Endothelial cell of umbilical vein (primary cell): ENCODE measurements around the gene CINP. TPM values are rescaled to one million over a fixed set of nuclear protein-coding genes. Genes with fewer than 3 reads are reported as not detected.

Source experiments
- BruUV-seq: library from RNA; stranded (reverse); fragments of 400-500 nt; replicated peaks from 2 replicates; lab custom pipeline; 2021; lab: Mats Ljungman, UMichigan
- CTCF ChIA-PET: fragments of 300-600, 350-600 bp; sonication (Branson Sonifier 250); formaldehyde crosslinking; loops from one replicate; lab custom pipeline; 2021; ENCODE audit warnings: antibody characterized with exemption, inconsistent platforms; lab: Charles Lee
- POLR2A ChIA-PET: fragments of 300-600, 350-600 bp; sonication (Branson Sonifier 250); formaldehyde crosslinking; loops from one replicate; lab custom pipeline; 2021; ENCODE audit warnings: antibody characterized with exemption, inconsistent platforms; lab: Charles Lee
- DNase-seq: peaks from one replicate; pipeline ENCODE4 v3.0.0-alpha.2; 2011; ENCODE audit warnings: low read depth, low spot score
- FAIRE-seq: peaks from 2 replicates; lab custom pipeline; 2011; peaks lifted over from hg19 to GRCh38; lab: Jason Lieb, UNC
- H2AFZ ChIP-seq: 2 replicates; pipeline ENCODE4 v1.6.0; 2012; ENCODE audit warnings: low read depth, low read length, control low read depth, inconsistent platforms
- H3K27ac ChIP-seq: 2 replicates; pipeline ENCODE4 v1.5.1; 2011; ENCODE audit warnings: low read depth, mild to moderate bottlenecking, control low read depth, low read length, moderate library complexity; ENCODE audit not compliant: insufficient read depth
- H3K27me3 ChIP-seq, 2 experiments: 2 replicates each; pipeline versions ENCODE4 v1.6.0 to v1.6.1; 2011; ENCODE audit warnings: low read length in 2 of 2, mixed read lengths in 1 of 2; ENCODE audit not compliant: control insufficient read depth in 2 of 2, insufficient read depth in 2 of 2
- H3K36me3 ChIP-seq, 2 experiments: 2 replicates in 1 of 2; 3 replicates in 1 of 2; pipeline ENCODE4 v1.5.1; 2011; ENCODE audit warnings: low read length in 2 of 2, mild to moderate bottlenecking in 1 of 2, moderate library complexity in 1 of 2; ENCODE audit not compliant: control insufficient read depth in 2 of 2, insufficient read depth in 2 of 2; ENCODE audit errors: extremely low read depth in 1 of 2
- H3K4me1 ChIP-seq: 3 replicates; pipeline ENCODE4 v1.5.1; 2011; ENCODE audit warnings: mild to moderate bottlenecking, low read length; ENCODE audit not compliant: control insufficient read depth, insufficient read depth; ENCODE audit errors: extremely low read depth
- H3K4me2 ChIP-seq: 2 replicates; pipeline ENCODE4 v1.6.1; 2011; ENCODE audit warnings: low read length, control low read depth, mixed read lengths; ENCODE audit not compliant: insufficient read depth
- H3K4me3 ChIP-seq, 3 experiments: fragments of 200-600 bp in 1 of 3; sonication (generic), shearing (Covaris generic) in 1 of 3; replicated peaks in 1 of 3; 2 replicates each; pipeline ENCODE4 v1.5.1; 2011 to 2016; ENCODE audit warnings: control low read depth in 3 of 3, low read length in 3 of 3, mild to moderate bottlenecking in 2 of 3, inconsistent platforms in 1 of 3, low read depth in 1 of 3, moderate library complexity in 1 of 3; ENCODE audit not compliant: insufficient read depth in 1 of 3
- H3K79me2 ChIP-seq: 2 replicates; pipeline ENCODE4 v1.6.0; 2012; ENCODE audit warnings: low read length, inconsistent platforms; ENCODE audit not compliant: control insufficient read depth, insufficient read depth
- H3K9ac ChIP-seq: replicated peaks from 2 replicates; pipeline ENCODE3; 2011; ENCODE audit warnings: low read length, control low read depth; ENCODE audit not compliant: insufficient read depth; ENCODE audit errors: extremely low read depth
- H3K9me1 ChIP-seq: replicated peaks from 3 replicates; pipeline ENCODE4 v1.6.0; 2011; ENCODE audit warnings: mild to moderate bottlenecking, low read length; ENCODE audit not compliant: control insufficient read depth, insufficient read depth; ENCODE audit errors: extremely low read depth
- H3K9me3 ChIP-seq: replicated peaks from 2 replicates; pipeline ENCODE4 v1.5.1; 2012; ENCODE audit warnings: low read length, inconsistent platforms; ENCODE audit not compliant: control insufficient read depth, insufficient read depth
- H4K20me1 ChIP-seq: replicated peaks from 2 replicates; pipeline ENCODE3; 2011; ENCODE audit warnings: mild to moderate bottlenecking, low read length; ENCODE audit not compliant: control insufficient read depth, insufficient read depth; ENCODE audit errors: extremely low read depth
- CTCF ChIP-seq, 2 donors: IDR thresholded peaks; 1 replicate in 1 of 2; 2 replicates in 1 of 2; pipeline ENCODE4 v1.5.1; 2011; ENCODE audit warnings: low read length in 2 of 2, mild to moderate bottlenecking in 2 of 2, moderate library complexity in 2 of 2, control low read depth in 1 of 2, inconsistent platforms in 1 of 2, low read depth in 1 of 2; ENCODE audit not compliant: insufficient read depth in 1 of 2; ENCODE audit errors: extremely low read depth in 1 of 2
- EZH2 ChIP-seq: IDR thresholded peaks from 2 replicates; pipeline ENCODE4 v1.6.1; 2012; ENCODE audit warnings: borderline replicate concordance, low read depth, mild to moderate bottlenecking, moderate library complexity, low read length, inconsistent platforms; ENCODE audit not compliant: severe bottlenecking
- FOS ChIP-seq: IDR thresholded peaks from 2 replicates; pipeline ENCODE4 v1.6.1; 2011; ENCODE audit warnings: mild to moderate bottlenecking, low read length, moderate library complexity, borderline replicate concordance; ENCODE audit not compliant: insufficient read depth
- GATA2 ChIP-seq: IDR thresholded peaks from 2 replicates; pipeline ENCODE4 v1.7.0; 2011; ENCODE audit warnings: low read depth, mild to moderate bottlenecking, moderate library complexity, mixed read lengths, low read length; ENCODE audit not compliant: insufficient read length, insufficient read depth
- JUN ChIP-seq: IDR thresholded peaks from 2 replicates; pipeline ENCODE4 v1.6.1; 2011; ENCODE audit warnings: borderline replicate concordance, low read depth; ENCODE audit not compliant: insufficient read length, insufficient read depth
- MAX ChIP-seq: IDR thresholded peaks from 2 replicates; pipeline ENCODE4 v1.6.1; 2011; ENCODE audit not compliant: insufficient read depth, insufficient read length
- MYC ChIP-seq: IDR thresholded peaks from one replicate; pipeline ENCODE4 v1.6.1; 2011; ENCODE audit warnings: mild to moderate bottlenecking, low read depth, low read length
- POLR2A ChIP-seq: IDR thresholded peaks from 2 replicates; pipeline ENCODE4 v1.6.1; 2012; ENCODE audit warnings: low read depth, mild to moderate bottlenecking, control low read depth, low read length
- POLR2AphosphoS5 ChIP-seq: IDR thresholded peaks from 2 replicates; pipeline ENCODE4 v1.6.1; 2012; ENCODE audit warnings: low read depth, mild to moderate bottlenecking, control low read depth, low read length, moderate library complexity; ENCODE audit not compliant: insufficient read depth
- dilution Hi-C: fragments of 300-500 bp; cut with MboI; formaldehyde crosslinking; loops from one replicate; pipeline ENCODE4 v1.15.0; 2019; ENCODE audit warnings: low sequenced_read_pairs; ENCODE audit not compliant: extremely low pct_ligation_motif_present
- intact Hi-C: fragments of 100-400 bp; cut with micrococcal nuclease; formaldehyde crosslinking; loops from one replicate; pipeline ENCODE4 v1.10.0; 2022
- polyA plus RNA-seq, 4 experiments: library from polyadenylated mRNA; depleted of rRNA in 3 of 4; stranded (reverse) in 3 of 4; unstranded in 1 of 4; fragments of >200 nt; gene quantifications; 2 replicates each; pipeline versions ENCODE4 v1.2.1 to v1.2.3, GENCODE V29; 2011 to 2012; ENCODE audit warnings: missing spikeins in 1 of 4
- total RNA-seq: library from RNA; stranded (reverse); gene quantifications from 2 replicates; pipeline ENCODE4 v1.2.3, GENCODE V29; 2021

CINP gene
- total and polyA plus RNA-seq, 2 donors (not counting 3 experiments of a cell fraction or from before 2014, with no cell fraction given), result 44.0 to 79.1 TPM

- no peak for TF ChIP-seq GATA2
- DNase-seq (no peak), FAIRE-seq (no peak)
- Histone ChIP-seq H3K36me3 (peaks cover 3 to 27% of the 10 kb centered on the region in 2 experiments), H3K79me2 (no peaks in the 10 kb centered on the region), H3K4me3 (no peak overlapping the region), H3K9me3 (no peaks in the 10 kb centered on the region), H3K9me1 (no peaks in the 10 kb centered on the region), H3K4me2 (no peak overlapping the region), H3K27me3 (no peaks in the 10 kb centered on the region), H4K20me1 (no peaks in the 10 kb centered on the region), H3K27ac (no peak overlapping the region), H3K4me1 (no peaks in the 10 kb centered on the region), H3K9ac (no peak overlapping the region), H2AFZ (no peak overlapping the region)
- dilution Hi-C loops, result no loop called here
- ChIA-PET CTCF (interaction anchor here (1.2 kb wide), 1 partner anchor 25 kb away, joined by 3 read pairs; no protein-coding TSS in a partner anchor), POLR2A (no interaction called here)
- no TSS peak for BruUV-seq
- intact Hi-C loops, result no loop called here
Observed at GRCh38 chr14:102341566-102341965, 21.1 kb downstream of the CINP start.

- TF ChIP-seq MAX, result no peak
- no peak for TF ChIP-seq FOS
- TF ChIP-seq EZH2, result no peak
- TF ChIP-seq POLR2AphosphoS5, result no peak
- TF ChIP-seq POLR2A, result no peak
- no peak for TF ChIP-seq MYC
- TF ChIP-seq GATA2, result no peak
- no peak for TF ChIP-seq CTCF (IDR thresholded peaks at IDR 0.05; ENCODE audit: extremely low read depth in 1 of 2, insufficient read depth in 1 of 2, low read depth in 1 of 2, low read length in 2 of 2)
- no peak for TF ChIP-seq JUN
- no peak overlapping the region for H3K9ac ChIP-seq
- H4K20me1 ChIP-seq, result no peaks in the 10 kb centered on the region
- no peak overlapping the region for H2AFZ ChIP-seq
- no peaks in the 10 kb centered on the region for H3K9me1 ChIP-seq
- H3K36me3 ChIP-seq, result peaks cover 3 to 22% of the 10 kb centered on the region in 2 experiments
- no peaks in the 10 kb centered on the region for H3K27me3 ChIP-seq
- H3K27ac ChIP-seq, result no peak overlapping the region
- H3K4me1 ChIP-seq, result no peaks in the 10 kb centered on the region
- H3K4me2 ChIP-seq, result no peak overlapping the region
- intact Hi-C loops, result no loop called here
- no peak overlapping the region for H3K4me3 ChIP-seq
- DNase-seq, result no peak
- no peaks in the 10 kb centered on the region for H3K9me3 ChIP-seq
- dilution Hi-C loops, result no loop called here
- ChIA-PET POLR2A (no interaction called here), CTCF (no interaction called here)
- no peaks in the 10 kb centered on the region for H3K79me2 ChIP-seq
- FAIRE-seq, result no peak
- no TSS peak for BruUV-seq
Observed at GRCh38 chr14:102338724-102339123, 24.0 kb downstream of the CINP start.
